Stimulated activated CD8-positive, alpha-beta memory T cell treated with anti-CD3 and anti-CD28 coated beads, Interleukin-4, amount 100 ng/mL, for 4 hours (primary cell): ENCODE data around the gene PWP1.

Experiments used
- DNase-seq, 2 donors: peaks; one replicate each; pipeline ENCODE4 v3.0.0-alpha.2; 2020; ENCODE audit warnings: low read depth in 2 of 2, low spot score in 1 of 2

The PWP1 gene

GRCh38 chr12:107685360-107686248, at the start of gene PWP1:
Gene PWP1, plus strand, starts transcription at chr12:107685799. Its CDS starts 101 bp downstream, at chr12:107685900.
- DNase-seq = peak; percentile 86 to 88

GRCh38 chr12:107641154-107641553, 44.4 kb upstream of the PWP1 start:
- no peak for DNase-seq

GRCh38 chr12:107642240-107642639, 43.4 kb upstream of the PWP1 start:
- DNase-seq = no peak

- no peak for DNase-seq
These were observed 39.8 kb upstream of the PWP1 start for GRCh38 chr12:107645630-107646333.

GRCh38 chr12:107646436-107646835, 39.2 kb upstream of the PWP1 start:
- no peak for DNase-seq

- no peak for DNase-seq
These were observed 35.9 kb upstream of the PWP1 start for GRCh38 chr12:107649661-107650061.

GRCh38 chr12:107650977-107651376, 34.6 kb upstream of the PWP1 start:
- no peak for DNase-seq

GRCh38 chr12:107651571-107652449, 33.8 kb upstream of the PWP1 start:
- no peak for DNase-seq

- no peak for DNase-seq
These were observed 32.1 kb upstream of the PWP1 start for GRCh38 chr12:107653519-107653918.

GRCh38 chr12:107654873-107655272, 30.7 kb upstream of the PWP1 start:
- DNase-seq = no peak

- no peak for DNase-seq
These were observed 30.1 kb upstream of the PWP1 start for GRCh38 chr12:107655281-107656065.

GRCh38 chr12:107656302-107656701, 29.3 kb upstream of the PWP1 start:
- no peak for DNase-seq

- no peak for DNase-seq
These were observed 28.5 kb upstream of the PWP1 start for GRCh38 chr12:107657133-107657532.

GRCh38 chr12:107657621-107658020, 28.0 kb upstream of the PWP1 start:
- DNase-seq = no peak

GRCh38 chr12:107660235-107660634, 25.4 kb upstream of the PWP1 start:
- no peak for DNase-seq

GRCh38 chr12:107660861-107661415, 24.7 kb upstream of the PWP1 start:
- DNase-seq = no peak

GRCh38 chr12:107661830-107662229, 23.8 kb upstream of the PWP1 start:
- DNase-seq = no peak

- no peak for DNase-seq
These were observed 23.1 kb upstream of the PWP1 start for GRCh38 chr12:107662484-107662883.

GRCh38 chr12:107663277-107663676, 22.3 kb upstream of the PWP1 start:
- DNase-seq = no peak

GRCh38 chr12:107666009-107666408, 19.6 kb upstream of the PWP1 start:
- no peak for DNase-seq
